ENCODE results near the gene PGK1. TPM values are rescaled to one million over a fixed set of nuclear protein-coding genes. Genes with fewer than 3 reads are reported as not detected.
"Not testable (repeated sequence)": the region's sequence is repeated elsewhere in the genome, so short reads cannot be mapped to it uniquely, and the experiment has no call there.

Gene PGK1
- total and polyA plus RNA-seq, 12 donors, result 69.4 to 524 (median 320) TPM

DNA sequence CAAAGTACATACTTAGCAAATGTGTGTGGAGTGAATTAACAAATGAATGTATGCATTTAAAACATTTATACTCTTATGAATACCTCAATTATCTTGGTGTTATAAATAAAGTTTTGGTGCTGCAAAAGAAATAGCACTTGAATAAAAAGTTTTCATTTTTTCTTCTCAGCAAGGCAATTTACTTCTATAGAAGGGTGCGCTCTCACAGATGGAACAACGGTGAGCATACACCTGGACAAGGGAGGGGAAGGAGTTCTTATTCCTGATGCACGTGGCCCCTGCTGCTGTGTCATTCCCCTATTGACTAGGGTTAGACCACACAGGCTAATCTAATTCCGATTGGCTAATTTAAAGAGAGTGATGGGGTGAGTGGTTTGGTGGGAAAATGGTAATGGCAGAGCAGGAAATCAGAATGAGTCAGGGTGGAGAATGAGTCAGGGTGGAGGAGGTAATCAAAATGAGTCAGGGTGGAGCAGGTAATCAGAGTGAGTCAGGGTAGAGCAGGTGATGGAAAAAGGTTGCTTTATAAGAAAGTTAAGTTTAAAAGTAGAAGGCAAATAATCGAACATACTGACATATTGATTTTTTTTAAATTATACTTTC is 28.2 kb upstream of the PGK1 start:
- no peak overlapping the region for H3K27ac ChIP-seq
- intact Hi-C loops (cut with DNase I), result no loop called here
- H3K27me3 ChIP-seq, result no peaks in the 10 kb centered on the region
- no peak for DNase-seq
- H3K9me3 ChIP-seq (replicated peaks in 1 of 3), result no peaks in the 10 kb centered on the region
- H3K36me3 ChIP-seq (replicated peaks in 1 of 2), result no peaks in the 10 kb centered on the region
- no peak for TF ChIP-seq POLR2A (IDR thresholded peaks at IDR 0.05)
- TF ChIP-seq, protein P1, sequence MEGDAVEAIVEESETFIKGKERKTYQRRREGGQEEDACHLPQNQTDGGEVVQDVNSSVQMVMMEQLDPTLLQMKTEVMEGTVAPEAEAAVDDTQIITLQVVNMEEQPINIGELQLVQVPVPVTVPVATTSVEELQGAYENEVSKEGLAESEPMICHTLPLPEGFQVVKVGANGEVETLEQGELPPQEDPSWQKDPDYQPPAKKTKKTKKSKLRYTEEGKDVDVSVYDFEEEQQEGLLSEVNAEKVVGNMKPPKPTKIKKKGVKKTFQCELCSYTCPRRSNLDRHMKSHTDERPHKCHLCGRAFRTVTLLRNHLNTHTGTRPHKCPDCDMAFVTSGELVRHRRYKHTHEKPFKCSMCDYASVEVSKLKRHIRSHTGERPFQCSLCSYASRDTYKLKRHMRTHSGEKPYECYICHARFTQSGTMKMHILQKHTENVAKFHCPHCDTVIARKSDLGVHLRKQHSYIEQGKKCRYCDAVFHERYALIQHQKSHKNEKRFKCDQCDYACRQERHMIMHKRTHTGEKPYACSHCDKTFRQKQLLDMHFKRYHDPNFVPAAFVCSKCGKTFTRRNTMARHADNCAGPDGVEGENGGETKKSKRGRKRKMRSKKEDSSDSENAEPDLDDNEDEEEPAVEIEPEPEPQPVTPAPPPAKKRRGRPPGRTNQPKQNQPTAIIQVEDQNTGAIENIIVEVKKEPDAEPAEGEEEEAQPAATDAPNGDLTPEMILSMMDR (IDR thresholded peaks at IDR 0.05), result no peak
- WGBS, 4 donors, result 83 to 85% (median 84%) methylated on average over 5 of the region's 5 CpGs
- H3K4me3 ChIP-seq, result no peak overlapping the region
- no peaks in the 10 kb centered on the region for H3K4me1 ChIP-seq (replicated peaks in 1 of 2)

DNA sequence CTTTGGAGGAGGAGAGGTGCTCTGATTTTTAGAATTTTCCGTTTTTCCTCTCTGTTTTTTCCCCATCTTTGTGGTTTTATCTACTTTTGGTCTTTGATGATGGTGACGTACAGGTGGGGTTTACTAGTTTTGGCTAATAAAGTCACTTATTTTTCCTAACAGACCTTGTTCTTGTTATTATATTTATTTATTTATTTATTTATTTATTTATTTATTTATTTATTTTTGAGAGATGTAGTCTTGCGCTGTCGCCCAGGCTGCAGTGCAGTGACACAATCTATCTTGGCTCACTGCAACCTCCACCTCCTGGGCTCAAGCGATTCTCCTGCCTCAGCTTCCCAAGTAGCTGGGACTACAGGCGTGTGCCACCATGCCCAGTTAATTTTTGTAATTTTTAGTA is 22.6 kb upstream of the PGK1 start:
- H3K36me3 ChIP-seq (replicated peaks in 1 of 2); DNase-seq; H3K4me1 ChIP-seq (replicated peaks in 1 of 2); H3K27ac ChIP-seq; H3K4me3 ChIP-seq; H3K9me3 ChIP-seq (replicated peaks in 1 of 3); H3K27me3 ChIP-seq; intact Hi-C loops (cut with DNase I): not testable (repeated sequence)
- 78 to 89% (median 85%) methylated on average over 5 to 6 of the region's 6 CpGs for WGBS, 4 donors

GRCh38 chrX:78092296-78092695 is 11.8 kb upstream of the PGK1 start:
- no peaks in the 10 kb centered on the region for H3K36me3 ChIP-seq (replicated peaks in 1 of 2)
- H3K27me3 ChIP-seq, result peaks cover 18% of the 10 kb centered on the region
- no peak overlapping the region for H3K4me3 ChIP-seq
- intact Hi-C loops (cut with DNase I), result no loop called here
- TF ChIP-seq, protein P1 (IDR thresholded peaks at IDR 0.05), result peak in 3 of 6 experiments; percentile 20 to 27 (median 24)
- no peak for TF ChIP-seq POLR2A (IDR thresholded peaks at IDR 0.05)
- 0 to 58% (median 35%) methylated on average over 1 to 2 of the region's 2 CpGs for WGBS, 4 donors
- DNase-seq, result no peak
- H3K27ac ChIP-seq, result no peak overlapping the region
- H3K4me1 ChIP-seq (replicated peaks in 1 of 2), result no peaks in the 10 kb centered on the region
- no peaks in the 10 kb centered on the region for H3K9me3 ChIP-seq (replicated peaks in 1 of 3)

- H3K27ac ChIP-seq, result no peak overlapping the region
- no peak overlapping the region for H3K4me3 ChIP-seq
- no peak for TF ChIP-seq POLR2A (IDR thresholded peaks at IDR 0.05)
- TF ChIP-seq, protein P1 (IDR thresholded peaks at IDR 0.05), result no peak
- no peaks in the 10 kb centered on the region for H3K36me3 ChIP-seq (replicated peaks in 1 of 2)
- peaks cover 0 to 1% of the 10 kb centered on the region in 2 donors for H3K4me1 ChIP-seq (replicated peaks in 1 of 2)
- DNase-seq, result no peak
- intact Hi-C loops (cut with DNase I), result no loop called here
- H3K9me3 ChIP-seq (replicated peaks in 1 of 3), result no peaks in the 10 kb centered on the region
- H3K27me3 ChIP-seq, result peaks cover 17% of the 10 kb centered on the region
Measured at GRCh38 chrX:78098108-78098507, 5.9 kb upstream of the PGK1 start.

GRCh38 chrX:78102091-78102490 is 2.0 kb upstream of the PGK1 start:
- TF ChIP-seq POLR2A (IDR thresholded peaks at IDR 0.05), result no peak
- TF ChIP-seq, protein P1 (IDR thresholded peaks at IDR 0.05), result no peak
- Histone ChIP-seq H3K4me1 (replicated peaks in 1 of 2) (peaks cover 5 to 6% of the 10 kb centered on the region in 2 donors), H3K36me3 (replicated peaks in 1 of 2) (no peaks in the 10 kb centered on the region), H3K4me3 (no peak overlapping the region), H3K27me3 (peaks cover 7% of the 10 kb centered on the region), H3K27ac (no peak overlapping the region), H3K9me3 (replicated peaks in 1 of 3) (no peaks in the 10 kb centered on the region)
- intact Hi-C loops (cut with DNase I), result no loop called here
- no peak for DNase-seq
- 80 to 87% (median 82%) methylated on average over 1 of the region's 1 CpG for WGBS, 4 donors

Data from adrenal gland (tissue), 12 donors.